Measurements from ENCODE around the gene GYS1. TPM values are rescaled to one million over a fixed set of nuclear protein-coding genes. Genes with fewer than 3 reads are reported as not detected.
A peak's percentile ranks its signal among the peaks of the same experiment; 100 is the strongest.
"Not testable (repeated sequence)": the region's sequence is repeated elsewhere in the genome, so short reads cannot be mapped to it uniquely, and the experiment has no call there.

The GYS1 gene
- total RNA-seq, 1 donor from 2014 or later: 14.8 TPM

DNA sequence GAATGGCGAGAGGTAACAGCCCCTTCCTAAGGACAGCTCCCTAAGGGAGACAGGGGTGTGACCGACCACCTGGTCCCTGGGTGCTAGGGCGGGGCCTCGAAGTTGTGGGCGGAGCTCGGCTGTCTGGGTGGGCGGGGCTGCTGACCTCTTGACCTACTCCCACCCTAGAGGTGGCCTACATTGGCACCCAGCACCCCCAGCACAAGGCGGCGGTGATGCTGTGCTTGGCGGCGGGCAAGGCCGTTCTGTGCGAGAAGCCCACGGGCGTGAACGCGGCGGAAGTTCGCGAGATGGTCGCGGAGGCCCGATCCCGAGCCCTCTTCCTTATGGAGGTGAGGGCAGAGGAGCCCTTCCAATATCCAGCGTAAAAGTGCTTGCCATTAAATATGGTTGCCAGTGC, 57.2 kb downstream of the GYS1 start:
- DNase-seq: no peak

DNA sequence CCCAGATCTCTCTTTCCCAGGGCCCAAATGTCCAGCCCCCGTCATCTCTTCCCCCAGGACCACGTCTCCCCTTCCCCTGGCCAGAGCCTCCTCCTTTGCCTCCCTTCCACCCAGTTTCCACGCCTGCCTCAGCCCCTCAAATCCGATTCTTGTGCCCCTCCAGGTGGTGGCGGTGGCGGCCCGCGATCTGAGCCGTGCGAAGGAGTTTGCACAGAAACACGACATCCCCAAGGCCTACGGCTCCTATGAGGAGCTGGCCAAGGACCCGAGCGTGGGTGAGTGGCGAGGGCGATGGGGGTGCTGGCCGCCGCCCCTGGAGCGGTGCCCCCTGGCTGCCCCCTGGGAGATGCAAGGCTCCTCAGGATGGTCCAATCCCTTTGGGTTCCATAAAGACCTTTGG, 58.3 kb downstream of the GYS1 start:
- DNase-seq: no peak

DNA sequence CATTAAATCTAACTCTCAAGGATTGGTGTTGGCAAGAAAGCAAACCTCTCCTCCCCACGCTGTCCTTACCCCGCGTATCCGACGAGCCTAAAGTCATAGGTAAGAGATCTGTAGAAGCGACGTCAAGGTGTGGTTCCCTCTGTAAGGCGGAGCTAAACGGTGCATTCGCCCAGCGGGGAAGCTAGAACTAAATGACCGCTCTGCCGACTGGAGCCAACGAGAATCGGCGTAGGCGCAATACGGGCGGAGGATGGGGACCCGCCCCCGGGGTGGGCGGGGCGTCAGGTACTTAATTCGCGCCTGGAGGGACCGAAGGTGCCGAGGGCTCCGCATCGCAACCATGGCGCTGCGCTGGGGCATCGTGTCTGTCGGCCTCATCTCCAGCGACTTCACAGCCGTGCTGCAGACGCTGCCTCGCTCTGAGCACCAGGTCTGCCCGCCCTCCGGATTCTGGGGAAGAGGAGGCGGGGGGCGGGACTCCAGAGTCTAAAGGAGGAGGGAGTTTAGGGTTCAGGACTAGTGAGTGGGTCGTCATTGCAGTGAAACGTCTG, 59.7 kb downstream of the GYS1 start, which contains the start of gene DHDH:
TSS of gene DHDH (plus strand) at position 318 of the 551 bp plus-strand sequence. CDS start at position 341, 23 bp downstream.
- peak; percentile 60 for DNase-seq

- DNase-seq: no peak
These were observed 64.7 kb downstream of the GYS1 start for GRCh38 chr19:48928164-48929025.

DNA sequence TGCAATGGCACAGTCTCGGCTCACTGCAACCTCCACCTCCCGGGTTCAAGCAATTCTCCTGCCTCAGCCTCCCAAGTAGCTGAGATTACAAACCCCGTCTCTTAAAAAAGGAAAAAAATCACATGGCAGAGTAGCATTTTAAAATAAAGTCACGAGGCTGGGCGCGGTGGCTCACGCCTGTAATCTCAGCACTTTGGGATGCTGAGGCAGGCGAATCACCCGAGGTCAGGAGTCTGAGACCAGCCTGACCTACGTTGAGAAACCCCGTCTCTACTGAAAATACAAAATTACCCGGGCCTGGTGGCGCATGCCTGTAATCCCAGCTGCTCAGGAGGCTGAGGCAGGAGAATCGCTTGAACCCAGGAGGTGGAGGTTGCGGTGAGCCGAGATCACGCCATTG, 65.4 kb downstream of the GYS1 start:
- DNase-seq: not testable (repeated sequence)

GRCh38 chr19:48926909-48927308, 66.2 kb downstream of the GYS1 start:
- DNase-seq: peak; percentile 87

DNA sequence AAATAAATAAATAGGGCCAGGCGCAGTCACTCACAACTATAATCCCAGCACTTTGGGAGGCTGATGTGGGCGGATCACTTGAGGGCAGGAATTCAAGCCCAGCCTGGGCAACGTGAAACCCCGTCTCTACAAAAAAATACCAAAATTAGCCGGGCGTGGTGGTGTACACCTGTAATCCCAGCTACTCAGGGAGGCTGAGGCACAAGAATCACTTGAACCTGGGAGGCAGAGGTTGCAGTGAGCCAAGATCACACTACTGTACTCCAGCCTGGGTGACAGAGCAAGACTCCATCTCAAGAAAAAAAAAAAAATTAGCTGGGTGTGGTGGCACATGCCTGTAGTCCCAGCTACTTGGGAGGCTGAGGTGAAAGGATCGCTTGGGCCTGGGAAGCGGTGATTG, 67.2 kb downstream of the GYS1 start:
- DNase-seq: not testable (repeated sequence)

GRCh38 chr19:48925240-48925843, 67.8 kb downstream of the GYS1 start:
- no peak for DNase-seq

GRCh38 chr19:48922548-48923490, 70.3 kb downstream of the GYS1 start:
- DNase-seq: no peak

DNA sequence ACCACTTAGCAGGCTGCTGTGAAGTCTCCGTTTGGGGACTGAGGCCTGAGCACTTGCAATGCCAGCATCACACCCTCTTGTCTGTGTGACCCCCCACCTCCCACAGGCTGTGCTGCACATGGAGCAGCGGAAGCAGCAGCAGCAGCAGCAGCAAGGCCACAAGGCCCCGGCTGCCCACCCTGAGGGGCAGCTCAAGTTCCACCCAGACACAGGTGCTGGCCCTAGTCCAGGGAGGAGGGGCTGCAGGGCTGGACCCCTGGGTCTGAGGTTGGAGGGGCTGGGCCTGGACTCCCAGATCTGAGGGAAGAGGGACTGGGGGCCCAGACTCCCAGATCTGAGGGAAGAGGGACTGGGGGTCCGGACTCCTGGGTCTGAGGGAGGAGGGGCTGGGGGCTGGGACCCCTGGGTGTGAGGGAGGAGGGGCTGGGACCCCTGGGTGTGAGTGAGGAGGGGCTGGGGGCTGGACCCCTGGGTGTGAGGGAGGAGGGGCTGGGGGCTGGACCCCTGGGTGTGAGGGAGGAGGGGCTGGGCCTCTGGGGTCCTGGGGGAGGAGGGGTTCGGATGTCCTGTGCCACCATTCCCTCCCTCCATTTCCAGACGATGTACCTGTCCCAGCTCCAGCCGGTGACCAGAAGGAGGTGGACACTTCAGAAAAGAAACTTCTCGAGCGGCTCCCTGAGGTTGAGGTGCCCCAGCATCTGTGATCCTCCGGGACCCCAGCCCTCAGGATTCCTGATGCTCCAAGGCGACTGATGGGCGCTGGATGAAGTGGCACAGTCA, 71.2 kb downstream of the GYS1 start:
- DNase-seq: no peak

DNA sequence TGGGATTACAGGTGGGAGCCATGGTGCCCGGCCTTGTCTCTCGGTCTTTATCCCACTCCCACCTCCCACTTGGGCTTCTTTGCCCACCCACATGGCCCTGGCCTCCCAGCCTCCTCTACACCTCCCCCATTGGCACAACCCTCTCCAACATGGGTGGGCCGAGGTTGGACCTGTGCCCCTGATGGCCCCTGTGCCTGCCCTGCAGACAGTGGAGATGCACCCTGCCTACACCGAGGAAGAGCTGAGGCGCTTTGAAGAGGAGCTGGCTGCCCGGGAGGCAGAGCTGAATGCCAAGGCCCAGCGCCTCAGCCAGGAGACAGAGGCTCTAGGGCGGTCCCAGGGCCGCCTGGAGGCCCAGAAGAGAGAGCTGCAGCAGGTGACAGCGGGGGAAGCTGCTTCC, 72.2 kb downstream of the GYS1 start:
- no peak for DNase-seq

DNA sequence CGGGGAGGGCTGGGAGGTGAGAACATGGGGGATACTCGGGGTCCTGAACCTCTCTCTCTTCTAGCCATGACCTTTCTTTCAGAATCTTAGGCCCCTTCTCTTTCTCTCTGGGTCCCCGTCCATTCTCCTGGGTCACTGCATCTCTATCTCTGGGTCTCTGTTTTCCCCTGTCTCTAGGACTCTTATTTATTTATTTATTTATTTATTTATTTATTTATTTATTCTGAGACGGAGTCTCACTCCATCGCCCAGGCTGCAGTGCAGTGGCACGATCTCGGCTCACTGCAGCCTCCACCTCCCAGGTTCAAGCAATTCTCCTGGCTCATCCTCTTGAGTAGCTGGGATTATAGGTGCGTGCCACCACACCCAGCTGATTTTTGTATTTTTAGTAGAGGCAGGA, 73.8 kb downstream of the GYS1 start:
- DNase-seq: not testable (repeated sequence)

- DNase-seq: peak; percentile 32
These were observed 74.3 kb downstream of the GYS1 start for GRCh38 chr19:48918801-48919247.

Other genes starting within 250 kb of the GYS1 start
- gene IZUMO1, start 246.4 kb downstream of the GYS1 start, total RNA-seq: 0.17 and 0.28 TPM in 2 replicates
- gene FUT1, start 240.7 kb downstream of the GYS1 start, total RNA-seq: 8.1 and 10.9 TPM in 2 replicates
- not detected in 2 replicates for gene FGF21, start 237.8 kb downstream of the GYS1 start, total RNA-seq
- 40.7 and 56.7 TPM in 2 replicates for gene BCAT2, start 182.3 kb downstream of the GYS1 start, total RNA-seq
- 1.5 and 8.0 TPM in 2 replicates for gene HSD17B14, start 156.8 kb downstream of the GYS1 start, total RNA-seq
- gene PLEKHA4, start 124.7 kb downstream of the GYS1 start, total RNA-seq: 2.6 and 6.5 TPM in 2 replicates
- gene PPP1R15A, start 120.9 kb downstream of the GYS1 start, total RNA-seq: 39.2 and 59.6 TPM in 2 replicates
- gene TULP2, start 94.6 kb downstream of the GYS1 start, total RNA-seq: 0.34 TPM in 1 of 2 replicates, not detected in the other
- gene NUCB1, start 93.0 kb downstream of the GYS1 start, total RNA-seq: 167 and 333 TPM in 2 replicates
- not detected in 2 replicates for gene DHDH, start 59.6 kb downstream of the GYS1 start, total RNA-seq
- gene BAX, start 38.4 kb downstream of the GYS1 start, total RNA-seq: 96.8 and 134 TPM in 2 replicates
- 1,252 and 1,399 TPM in 2 replicates for gene FTL, start 28.0 kb downstream of the GYS1 start, total RNA-seq
- gene RUVBL2, start 578 bp upstream of the GYS1 start, total RNA-seq: 172 and 278 TPM in 2 replicates
- gene LHB, start 23.8 kb upstream of the GYS1 start, total RNA-seq: not detected in 2 replicates
- not detected in 2 replicates for gene CGB3, start 31.0 kb upstream of the GYS1 start, total RNA-seq
- not detected in 2 replicates for gene CGB2, start 38.6 kb upstream of the GYS1 start, total RNA-seq
- not detected in 2 replicates for gene CGB1, start 43.6 kb upstream of the GYS1 start, total RNA-seq
- gene CGB5, start 50.5 kb upstream of the GYS1 start, total RNA-seq: not detected in 2 replicates
- gene CGB8, start 55.8 kb upstream of the GYS1 start, total RNA-seq: not detected in 2 replicates
- gene CGB7, start 64.4 kb upstream of the GYS1 start, total RNA-seq: not detected in 2 replicates
- not detected in 2 replicates for gene NTF4, start 71.5 kb upstream of the GYS1 start, total RNA-seq
- gene KCNA7, start 79.4 kb upstream of the GYS1 start, total RNA-seq: not detected in 2 replicates
- 142 and 166 TPM in 2 replicates for gene SNRNP70, start 92.1 kb upstream of the GYS1 start, total RNA-seq
- gene LIN7B, start 121.1 kb upstream of the GYS1 start, total RNA-seq: 0.56 and 0.68 TPM in 2 replicates
- 0.65 and 1.4 TPM in 2 replicates for gene C19orf73, start 125.8 kb upstream of the GYS1 start, total RNA-seq
- 4.0 and 12.9 TPM in 2 replicates for gene PPFIA3, start 126.2 kb upstream of the GYS1 start, total RNA-seq
- gene HRC, start 162.1 kb upstream of the GYS1 start, total RNA-seq: not detected in 2 replicates
- gene TRPM4, start 164.5 kb upstream of the GYS1 start, total RNA-seq: 20.9 and 25.7 TPM in 2 replicates

Measured in dermis blood vessel endothelial cell (primary cell).